Epithelial cell of proximal tubule (primary cell): Measurements from ENCODE around the gene PPP2R2B. TPM values are rescaled to one million over a fixed set of nuclear protein-coding genes. Genes with fewer than 3 reads are reported as not detected.

Experiments used
- DNase-seq: peaks from one replicate; pipeline ENCODE4 v3.0.0-alpha.2; 2011; ENCODE audit warnings: low read depth
- H3K4me3 ChIP-seq: 2 replicates; pipeline ENCODE4 v1.5.1; 2011; ENCODE audit warnings: low read depth, mild to moderate bottlenecking, low read length
- total RNA-seq: library from RNA; depleted of rRNA; stranded (reverse); fragments of >200 nt; gene quantifications from 2 replicates; pipeline ENCODE4 v1.2.3, GENCODE V29; 2015
- TF ChIP-seq, protein P1 (sequence below): conservative IDR thresholded peaks from 2 replicates; pipeline ENCODE4 v1.5.1; 2012; ENCODE audit warnings: low read depth, mild to moderate bottlenecking, low read length

The PPP2R2B gene
- total RNA-seq, 1 donor from 2014 or later = 3.9 TPM

DNA sequence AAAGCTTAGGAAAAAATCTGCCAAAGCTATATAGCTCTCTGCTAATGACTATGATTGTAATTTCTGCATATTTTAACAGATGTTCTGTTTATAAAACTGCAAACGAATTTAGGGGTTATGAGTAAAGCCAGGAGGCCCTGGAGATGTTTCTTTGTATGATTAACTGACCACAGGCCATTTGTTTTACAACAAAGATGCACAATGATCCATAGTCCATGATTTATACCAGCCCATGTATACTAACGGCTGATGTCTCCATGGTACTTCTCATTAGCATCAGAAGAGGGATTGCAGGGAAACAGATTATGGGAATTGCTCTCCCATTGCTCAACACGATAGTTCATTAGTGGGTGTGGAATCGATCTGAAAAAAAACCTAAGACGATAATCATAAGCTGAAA is 78.9 kb downstream of the PPP2R2B start:
- H3K4me3 ChIP-seq = no peak overlapping the region
- no peak for DNase-seq

DNA sequence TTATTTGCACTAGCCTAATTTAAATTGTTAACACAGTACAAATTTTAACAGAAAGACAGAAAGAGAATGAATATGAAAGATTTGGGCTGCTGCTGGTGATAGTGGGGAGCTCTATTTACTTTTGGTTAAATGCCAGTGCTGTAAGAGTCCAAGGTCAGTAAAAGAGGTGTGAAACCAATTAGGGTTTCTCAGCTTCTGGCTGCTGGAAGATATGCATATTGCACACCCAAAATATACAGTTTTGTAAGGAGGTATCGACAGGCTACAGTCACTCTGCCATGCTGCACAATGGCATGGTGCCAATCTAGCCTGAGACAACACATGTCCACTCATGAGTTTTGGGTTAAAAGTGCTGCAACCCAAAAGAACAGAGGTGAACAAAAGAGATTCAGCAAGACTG is 79.3 kb downstream of the PPP2R2B start:
- H3K4me3 ChIP-seq = no peak overlapping the region
- TF ChIP-seq, protein P1, sequence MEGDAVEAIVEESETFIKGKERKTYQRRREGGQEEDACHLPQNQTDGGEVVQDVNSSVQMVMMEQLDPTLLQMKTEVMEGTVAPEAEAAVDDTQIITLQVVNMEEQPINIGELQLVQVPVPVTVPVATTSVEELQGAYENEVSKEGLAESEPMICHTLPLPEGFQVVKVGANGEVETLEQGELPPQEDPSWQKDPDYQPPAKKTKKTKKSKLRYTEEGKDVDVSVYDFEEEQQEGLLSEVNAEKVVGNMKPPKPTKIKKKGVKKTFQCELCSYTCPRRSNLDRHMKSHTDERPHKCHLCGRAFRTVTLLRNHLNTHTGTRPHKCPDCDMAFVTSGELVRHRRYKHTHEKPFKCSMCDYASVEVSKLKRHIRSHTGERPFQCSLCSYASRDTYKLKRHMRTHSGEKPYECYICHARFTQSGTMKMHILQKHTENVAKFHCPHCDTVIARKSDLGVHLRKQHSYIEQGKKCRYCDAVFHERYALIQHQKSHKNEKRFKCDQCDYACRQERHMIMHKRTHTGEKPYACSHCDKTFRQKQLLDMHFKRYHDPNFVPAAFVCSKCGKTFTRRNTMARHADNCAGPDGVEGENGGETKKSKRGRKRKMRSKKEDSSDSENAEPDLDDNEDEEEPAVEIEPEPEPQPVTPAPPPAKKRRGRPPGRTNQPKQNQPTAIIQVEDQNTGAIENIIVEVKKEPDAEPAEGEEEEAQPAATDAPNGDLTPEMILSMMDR = no peak

More for the DNA sequence above, 78.9 kb downstream of the PPP2R2B start:
- TF ChIP-seq, protein P1 = no peak

DNA sequence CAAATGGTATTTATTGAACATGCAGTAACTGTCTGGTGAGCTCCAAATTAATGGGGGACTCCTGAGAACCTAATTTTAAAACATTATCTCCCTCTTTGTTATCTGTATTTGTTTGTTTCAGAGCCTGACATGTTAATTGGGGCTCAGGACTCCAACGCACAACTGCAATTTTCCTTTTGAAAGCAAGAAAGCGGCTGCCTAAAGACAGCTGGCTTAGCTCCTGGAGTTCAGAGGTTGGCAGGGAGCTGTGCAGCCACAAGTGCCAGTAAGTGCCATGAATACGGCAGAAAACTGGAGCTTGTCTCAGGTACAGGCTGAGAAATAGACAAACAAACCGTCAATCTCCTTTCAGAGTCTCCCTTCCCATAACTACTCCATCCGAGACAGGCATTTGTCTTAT is 80.9 kb downstream of the PPP2R2B start:
- no peak overlapping the region for H3K4me3 ChIP-seq
- TF ChIP-seq, protein P1 = no peak
- no peak for DNase-seq

More for the DNA sequence above, 79.3 kb downstream of the PPP2R2B start:
- no peak for DNase-seq

DNA sequence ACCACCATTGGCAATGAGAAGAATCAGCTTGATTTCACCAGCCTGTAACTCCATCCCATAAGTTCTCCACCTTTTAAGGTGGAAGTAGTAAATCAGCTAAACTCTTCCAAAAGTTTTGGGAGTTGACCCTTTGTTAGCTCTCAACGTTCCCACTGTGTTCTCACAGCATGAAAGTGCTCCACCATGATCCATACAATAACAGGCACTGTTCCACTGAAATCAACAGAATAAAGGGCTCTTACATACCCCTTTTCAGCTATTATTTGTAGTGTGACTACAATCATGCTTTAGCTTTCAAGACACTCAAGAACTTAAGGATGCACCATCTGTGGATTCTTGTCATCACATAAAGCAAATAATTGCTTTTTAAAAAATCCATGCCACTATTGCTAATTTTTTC is 81.6 kb downstream of the PPP2R2B start:
- DNase-seq = no peak
- TF ChIP-seq, protein P1 = no peak
- H3K4me3 ChIP-seq = no peak overlapping the region

DNA sequence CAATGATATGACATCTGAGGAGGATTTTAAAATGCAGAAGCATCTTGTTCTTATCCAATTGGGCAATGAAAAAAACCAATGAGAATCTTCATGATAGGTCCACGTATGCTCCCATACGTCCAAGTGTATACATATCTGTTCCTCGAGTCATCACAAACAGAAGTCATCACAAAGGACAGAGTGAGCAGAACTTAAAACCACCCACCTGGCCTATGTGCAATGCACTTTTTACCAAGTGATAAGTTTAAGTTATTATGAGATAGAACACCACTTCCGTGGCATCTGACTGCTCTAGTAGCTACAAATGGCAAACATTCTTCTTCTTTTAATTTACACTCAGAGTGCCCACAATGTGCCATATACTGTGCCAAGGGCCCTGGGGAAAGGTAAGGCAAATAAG is 82.4 kb downstream of the PPP2R2B start:
- H3K4me3 ChIP-seq = no peak overlapping the region
- DNase-seq = no peak
- TF ChIP-seq, protein P1 = no peak

DNA sequence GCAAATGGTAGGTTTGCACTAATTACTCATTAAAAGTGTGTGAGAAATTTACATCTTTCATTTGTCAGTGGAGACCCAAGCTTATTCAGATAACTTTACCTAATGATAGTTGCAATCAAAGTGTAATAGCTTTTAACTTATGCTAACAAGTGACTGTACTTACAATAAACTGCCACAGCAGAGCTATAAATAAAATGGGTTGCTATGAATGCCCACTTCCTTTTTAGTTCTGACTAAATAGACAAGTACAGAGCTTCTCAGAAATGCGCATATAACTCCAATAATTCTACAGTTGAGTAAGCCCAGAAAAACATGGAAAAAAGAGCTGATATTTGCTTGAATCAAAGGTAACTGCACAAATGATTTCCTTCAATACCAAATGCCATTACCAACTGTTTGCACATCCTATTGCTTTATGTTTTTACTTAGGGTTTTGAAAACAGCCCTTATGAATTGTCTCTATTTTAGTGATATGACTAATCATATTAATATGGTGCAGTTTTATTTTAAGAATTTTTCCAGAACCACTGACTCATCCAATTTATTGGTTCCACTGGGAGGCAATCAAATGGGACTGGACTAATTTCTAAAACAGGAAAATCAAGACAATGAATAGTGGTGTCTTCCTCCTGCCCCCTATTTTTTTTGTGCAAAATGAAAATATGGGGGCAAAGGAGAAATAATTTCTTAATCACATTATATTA is 84.1 kb downstream of the PPP2R2B start:
- no peak for DNase-seq
- TF ChIP-seq, protein P1 = no peak
- no peak overlapping the region for H3K4me3 ChIP-seq

DNA sequence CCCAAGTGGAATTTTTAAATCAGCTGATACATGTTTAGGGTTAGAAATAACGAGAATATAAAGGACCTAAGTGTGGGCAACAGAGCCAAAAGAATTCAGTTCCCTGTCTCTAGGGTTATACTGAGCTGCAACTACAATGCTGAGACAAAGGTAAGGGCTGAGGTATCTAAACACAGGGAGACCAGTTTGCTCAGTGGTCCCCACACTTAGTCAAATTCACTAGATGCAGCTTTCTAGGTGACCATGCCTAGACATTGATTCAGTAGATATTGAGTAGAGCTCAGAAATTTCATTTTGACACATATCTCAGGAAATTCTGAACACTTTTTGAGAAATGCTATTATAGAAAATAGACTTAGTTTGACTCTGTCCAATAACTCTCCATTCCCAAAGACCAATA is 84.8 kb downstream of the PPP2R2B start:
- TF ChIP-seq, protein P1 = no peak
- no peak overlapping the region for H3K4me3 ChIP-seq
- no peak for DNase-seq
